GM12878 (cell line): ENCODE results near the gene UBE2J2. TPM values are rescaled to one million over a fixed set of nuclear protein-coding genes. Genes with fewer than 3 reads are reported as not detected.

Experiments
- ATF2 ChIP-seq: IDR thresholded peaks from 2 replicates; pipeline ENCODE4 v1.6.1; 2012; ENCODE audit warnings: low read length, inconsistent platforms
- BHLHE40 ChIP-seq, 2 experiments: fragments of 450-650 bp in 1 of 2; IDR thresholded peaks; 2 replicates each; pipeline ENCODE4 v1.6.1; 2011 to 2017; ENCODE audit warnings: low read depth in 2 of 2, borderline replicate concordance in 1 of 2, improper control_type of control experiment in 1 of 2, low read length in 1 of 2, mild to moderate bottlenecking in 1 of 2
- EED ChIP-seq: sonication (generic); IDR thresholded peaks from 2 replicates; pipeline ENCODE4 v1.6.1; 2016; ENCODE audit warnings: antibody characterized with exemption, low read depth
- EGR1 ChIP-seq, 2 experiments: IDR thresholded peaks; 1 replicate in 1 of 2; 2 replicates in 1 of 2; pipeline ENCODE4 v1.6.1; 2011 to 2012; ENCODE audit warnings: low read depth in 2 of 2, low read length in 2 of 2, borderline replicate concordance in 1 of 2, mild to moderate bottlenecking in 1 of 2, moderate library complexity in 1 of 2
- ETV6 ChIP-seq, 2 experiments: fragments of 450-650 bp in 1 of 2; IDR thresholded peaks in 1 of 2; conservative IDR thresholded peaks in 1 of 2; 2 replicates each; pipeline ENCODE4 v1.6.1; 2014; ENCODE audit warnings: antibody characterized with exemption in 1 of 2, borderline replicate concordance in 1 of 2, low read depth in 1 of 2, mild to moderate bottlenecking in 1 of 2, moderate library complexity in 1 of 2
- FOXK2 ChIP-seq: fragments of 450-650 bp; IDR thresholded peaks from 2 replicates; pipeline ENCODE4 v1.6.1; 2017; ENCODE audit warnings: mild to moderate bottlenecking, moderate library complexity
- HDGF ChIP-seq: fragments of 450-650 bp; IDR thresholded peaks from 2 replicates; pipeline ENCODE4 v1.6.1; 2016; ENCODE audit warnings: antibody characterized with exemption
- IKZF2 ChIP-seq, 2 experiments: fragments of 450-650 bp; IDR thresholded peaks; 2 replicates each; pipeline ENCODE4 v1.6.1; 2017; ENCODE audit warnings: mild to moderate bottlenecking in 2 of 2, moderate library complexity in 2 of 2
- MEF2B ChIP-seq: fragments of 450-650 bp; IDR thresholded peaks from 2 replicates; pipeline ENCODE4 v1.6.1; 2018; ENCODE audit warnings: mild to moderate bottlenecking, moderate library complexity; ENCODE audit not compliant: partially characterized antibody, poor library complexity, severe bottlenecking
- PBX3 ChIP-seq: IDR thresholded peaks from 2 replicates; pipeline ENCODE4 v1.6.1; 2011; ENCODE audit warnings: mild to moderate bottlenecking, low read depth, low read length, moderate library complexity; ENCODE audit not compliant: insufficient replicate concordance
- POLR2A ChIP-seq: IDR thresholded peaks from 2 replicates; pipeline ENCODE4 v1.6.1; 2011; ENCODE audit warnings: low read depth, mild to moderate bottlenecking, low read length
- RAD21 ChIP-seq: IDR thresholded peaks from 2 replicates; pipeline ENCODE4 v1.6.1; 2011; ENCODE audit warnings: mild to moderate bottlenecking, low read depth, low read length, moderate library complexity; ENCODE audit not compliant: insufficient read depth
- RELB ChIP-seq: fragments of 450-650 bp; IDR thresholded peaks from 2 replicates; pipeline ENCODE4 v1.6.1; 2017; ENCODE audit warnings: low read depth, mild to moderate bottlenecking, moderate library complexity
- RUNX3 ChIP-seq: IDR thresholded peaks from 2 replicates; pipeline ENCODE4 v1.6.1; 2012; ENCODE audit warnings: low read length, inconsistent platforms
- SP1 ChIP-seq: IDR thresholded peaks from one replicate; pipeline ENCODE4 v1.6.1; 2011; ENCODE audit warnings: low read depth, low read length
- TCF3 ChIP-seq: IDR thresholded peaks from 2 replicates; pipeline ENCODE4 v1.6.1; 2012; ENCODE audit warnings: low read depth, mild to moderate bottlenecking, low read length, borderline replicate concordance; ENCODE audit not compliant: insufficient read depth
- ZBED1 ChIP-seq: IDR thresholded peaks from 2 replicates; pipeline ENCODE4 v1.6.1; 2016; ENCODE audit warnings: borderline replicate concordance
- ZNF217 ChIP-seq: fragments of 450-650 bp; IDR thresholded peaks from 2 replicates; pipeline ENCODE4 v1.6.1; 2017; ENCODE audit warnings: antibody characterized with exemption, mild to moderate bottlenecking
- ZNF622 ChIP-seq: fragments of 450-650 bp; IDR thresholded peaks from 2 replicates; pipeline ENCODE4 v1.6.1; 2017; ENCODE audit warnings: mild to moderate bottlenecking, inconsistent platforms
- polyA plus RNA-seq, 11 experiments: library from polyadenylated mRNA; depleted of rRNA in 4 of 11; unstranded in 6 of 11; stranded (reverse) in 5 of 11; fragments of >200 nt; fragmentation: Nextera tagmentation in 4 of 11; fragmentation: Illumina TruSeq in 1 of 11; extraction: Ambion mirVana in 4 of 11; extraction: Trizol in 1 of 11; gene quantifications; 1 replicate in 1 of 11; 2 replicates in 10 of 11; pipeline versions ENCODE4 v1.2.1 to v1.2.3, GENCODE V29; 2011 to 2016; ENCODE audit warnings: inconsistent platforms in 2 of 11, missing spikeins in 2 of 11, low read depth in 1 of 11
- total RNA-seq, 4 experiments: library from RNA; depleted of rRNA in 3 of 4; stranded (reverse); fragments of >200 nt in 3 of 4; fragmentation: Illumina TruSeq in 1 of 4; extraction: Trizol in 1 of 4; gene quantifications; 2 replicates each; pipeline versions ENCODE4 v1.2.1 to v1.2.3, GENCODE V29; 2013 to 2021
- TF ChIP-seq, protein P1 (sequence below): fragments of 450-650 bp; formaldehyde crosslinking; IDR thresholded peaks from 2 replicates; pipeline ENCODE4 v1.5.0; 2022; ENCODE audit warnings: mild to moderate bottlenecking, missing genetic modification characterization
- TF ChIP-seq, protein P2 (sequence below): IDR thresholded peaks from 2 replicates; pipeline ENCODE4 v1.6.1; 2011; ENCODE audit warnings: borderline replicate concordance, low read depth, mild to moderate bottlenecking, moderate library complexity, low read length; ENCODE audit not compliant: insufficient read depth, poor library complexity, severe bottlenecking

The UBE2J2 gene
- total and polyA plus RNA-seq, 10 of the 15 experiments (the other 5 are each of a cell fraction or from before 2014, with no cell fraction given) = 0.72 to 70.5 (median 49.2) TPM

- peak; percentile 95 to 96 for TF ChIP-seq BHLHE40 (IDR thresholded peaks at IDR 0.05; ENCODE audit: borderline replicate concordance in 1 of 2, low read depth in 2 of 2, low read length in 1 of 2)
- 0 out of 2 replicates have a peak, but pooled peaks have one; percentile 26 for TF ChIP-seq HDGF
- TF ChIP-seq RUNX3 = peak; percentile 86
- peak in 1 of 2 experiments; percentile 26; a peak in 2 of 4 replicates for TF ChIP-seq IKZF2 (IDR thresholded peaks at IDR 0.05)
- 0 out of 4 replicates have a peak, but pooled peaks of 1 of the 2 experiments have one; percentile 24 for TF ChIP-seq ETV6 (conservative IDR thresholded peaks at IDR 0.05 in 1 of 2, IDR thresholded peaks at IDR 0.05 in 1 of 2; ENCODE audit: borderline replicate concordance in 1 of 2, low read depth in 1 of 2)
- TF ChIP-seq PBX3 = no peak
- no peak for TF ChIP-seq RAD21
- 0 out of 3 replicates have a peak, but pooled peaks of 1 of the 2 experiments have one; percentile 22 for TF ChIP-seq EGR1 (IDR thresholded peaks at IDR 0.05; ENCODE audit: borderline replicate concordance in 1 of 2, low read depth in 2 of 2, low read length in 2 of 2)
- TF ChIP-seq POLR2A = peak; percentile 80
- no peak for TF ChIP-seq ATF2
- TF ChIP-seq RELB = peak; percentile 76
- TF ChIP-seq MEF2B = peak; percentile 78
- TF ChIP-seq EED = no peak
- TF ChIP-seq SP1 = peak; percentile 62
- TF ChIP-seq TCF3 = no peak
- TF ChIP-seq ZNF217 = no peak
- TF ChIP-seq ZBED1 = no peak
- TF ChIP-seq, protein P1, sequence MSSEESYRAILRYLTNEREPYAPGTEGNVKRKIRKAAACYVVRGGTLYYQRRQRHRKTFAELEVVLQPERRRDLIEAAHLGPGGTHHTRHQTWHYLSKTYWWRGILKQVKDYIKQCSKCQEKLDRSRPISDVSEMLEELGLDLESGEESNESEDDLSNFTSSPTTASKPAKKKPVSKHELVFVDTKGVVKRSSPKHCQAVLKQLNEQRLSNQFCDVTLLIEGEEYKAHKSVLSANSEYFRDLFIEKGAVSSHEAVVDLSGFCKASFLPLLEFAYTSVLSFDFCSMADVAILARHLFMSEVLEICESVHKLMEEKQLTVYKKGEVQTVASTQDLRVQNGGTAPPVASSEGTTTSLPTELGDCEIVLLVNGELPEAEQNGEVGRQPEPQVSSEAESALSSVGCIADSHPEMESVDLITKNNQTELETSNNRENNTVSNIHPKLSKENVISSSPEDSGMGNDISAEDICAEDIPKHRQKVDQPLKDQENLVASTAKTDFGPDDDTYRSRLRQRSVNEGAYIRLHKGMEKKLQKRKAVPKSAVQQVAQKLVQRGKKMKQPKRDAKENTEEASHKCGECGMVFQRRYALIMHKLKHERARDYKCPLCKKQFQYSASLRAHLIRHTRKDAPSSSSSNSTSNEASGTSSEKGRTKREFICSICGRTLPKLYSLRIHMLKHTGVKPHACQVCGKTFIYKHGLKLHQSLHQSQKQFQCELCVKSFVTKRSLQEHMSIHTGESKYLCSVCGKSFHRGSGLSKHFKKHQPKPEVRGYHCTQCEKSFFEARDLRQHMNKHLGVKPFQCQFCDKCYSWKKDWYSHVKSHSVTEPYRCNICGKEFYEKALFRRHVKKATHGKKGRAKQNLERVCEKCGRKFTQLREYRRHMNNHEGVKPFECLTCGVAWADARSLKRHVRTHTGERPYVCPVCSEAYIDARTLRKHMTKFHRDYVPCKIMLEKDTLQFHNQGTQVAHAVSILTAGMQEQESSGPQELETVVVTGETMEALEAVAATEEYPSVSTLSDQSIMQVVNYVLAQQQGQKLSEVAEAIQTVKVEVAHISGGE (CRISPR knock-in tag) = no peak
- TF ChIP-seq ZNF622 = no peak
- TF ChIP-seq, protein P2, sequence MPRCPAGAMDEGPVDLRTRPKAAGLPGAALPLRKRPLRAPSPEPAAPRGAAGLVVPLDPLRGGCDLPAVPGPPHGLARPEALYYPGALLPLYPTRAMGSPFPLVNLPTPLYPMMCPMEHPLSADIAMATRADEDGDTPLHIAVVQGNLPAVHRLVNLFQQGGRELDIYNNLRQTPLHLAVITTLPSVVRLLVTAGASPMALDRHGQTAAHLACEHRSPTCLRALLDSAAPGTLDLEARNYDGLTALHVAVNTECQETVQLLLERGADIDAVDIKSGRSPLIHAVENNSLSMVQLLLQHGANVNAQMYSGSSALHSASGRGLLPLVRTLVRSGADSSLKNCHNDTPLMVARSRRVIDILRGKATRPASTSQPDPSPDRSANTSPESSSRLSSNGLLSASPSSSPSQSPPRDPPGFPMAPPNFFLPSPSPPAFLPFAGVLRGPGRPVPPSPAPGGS = no peak
- TF ChIP-seq FOXK2 = no peak
Measured at GRCh38 chr1:1250786-1251284, 22.8 kb downstream of the UBE2J2 start (continued).
